TTC549 (cell line): Measurements from ENCODE around the gene ACAA1.
"Not testable (repeated sequence)": the region's sequence is repeated elsewhere in the genome, so short reads cannot be mapped to it uniquely, and the experiment has no call there.

ENCODE experiments used
- FAIRE-seq: peaks from 2 replicates; lab custom pipeline; 2012; peaks lifted over from hg19 to GRCh38; lab: Jason Lieb, UNC

Gene ACAA1

GRCh38 chr3:38153221-38153620 is 16.3 kb upstream of the ACAA1 start:
- no peak for FAIRE-seq

GRCh38 chr3:38152609-38153008 is 15.7 kb upstream of the ACAA1 start:
- no peak for FAIRE-seq

GRCh38 chr3:38151667-38152265 is 14.8 kb upstream of the ACAA1 start:
- no peak for FAIRE-seq

- no peak for FAIRE-seq
Measured at GRCh38 chr3:38150780-38151528, 14.0 kb upstream of the ACAA1 start.

DNA sequence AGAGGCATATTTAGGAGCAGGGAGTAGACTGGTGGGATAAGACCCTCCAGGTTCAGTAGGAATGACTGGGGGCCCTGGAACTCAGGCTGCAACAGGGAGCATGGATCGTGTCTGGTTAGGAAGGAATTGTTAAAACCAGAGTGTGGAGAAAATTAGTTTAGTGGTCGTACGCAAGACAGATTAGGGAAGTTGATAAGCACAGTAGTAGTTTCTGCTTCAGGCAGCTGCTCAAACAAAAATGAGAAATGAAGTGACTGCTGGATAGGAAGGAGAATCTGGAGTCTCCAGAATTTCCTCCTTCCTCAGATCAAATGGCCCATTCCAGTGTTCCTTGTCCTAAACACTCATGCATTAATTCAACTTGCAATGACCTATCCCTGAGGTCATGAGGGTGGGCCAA is 12.8 kb upstream of the ACAA1 start:
- FAIRE-seq: no peak

DNA sequence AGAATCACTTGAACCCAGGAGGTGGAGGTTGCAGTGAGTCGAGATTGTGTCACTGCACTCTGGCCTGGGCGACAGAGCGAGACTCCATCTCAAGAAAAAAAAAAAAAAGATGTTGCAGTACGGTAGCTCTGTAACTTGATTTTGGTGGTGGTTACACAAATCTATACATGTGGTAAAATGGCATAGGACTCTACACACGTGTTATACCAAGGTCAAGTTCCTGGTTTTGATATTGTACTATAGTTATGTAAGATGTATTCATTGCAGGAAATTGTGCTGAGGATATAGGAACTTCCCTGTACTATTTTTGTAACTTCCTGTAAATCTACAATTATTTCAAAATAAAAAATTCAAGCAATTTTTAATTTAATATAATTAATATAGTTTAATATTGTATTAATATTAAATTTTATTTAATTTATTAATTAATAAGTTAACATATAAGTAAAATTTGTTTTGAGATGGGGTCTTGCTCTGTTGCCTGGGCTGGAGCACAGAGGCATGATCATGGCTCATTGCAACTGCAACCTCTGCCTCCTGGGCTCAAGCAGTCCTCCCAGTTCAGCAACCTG is 11.5 kb upstream of the ACAA1 start:
- no peak for FAIRE-seq

DNA sequence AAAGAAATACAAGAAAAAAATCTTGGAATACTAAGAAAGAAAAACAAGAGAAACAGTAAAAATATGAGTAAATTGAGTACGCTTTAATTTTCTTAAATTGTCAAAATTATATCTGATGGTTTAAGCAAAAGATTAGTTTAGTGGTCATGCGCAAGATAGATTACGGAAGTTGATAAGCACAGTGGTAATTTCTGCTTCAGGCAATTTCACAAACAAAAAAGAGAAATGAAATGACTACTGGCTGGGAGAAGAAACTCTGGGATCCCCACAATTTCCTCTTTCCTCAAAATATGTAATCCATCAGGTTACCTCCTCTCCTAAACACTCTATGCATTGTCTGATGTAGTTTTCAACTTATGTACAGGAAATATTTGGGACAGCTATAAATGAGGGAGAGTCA is 10.5 kb upstream of the ACAA1 start:
- no peak for FAIRE-seq

GRCh38 chr3:38146504-38146903 is 9.6 kb upstream of the ACAA1 start:
- FAIRE-seq: no peak

DNA sequence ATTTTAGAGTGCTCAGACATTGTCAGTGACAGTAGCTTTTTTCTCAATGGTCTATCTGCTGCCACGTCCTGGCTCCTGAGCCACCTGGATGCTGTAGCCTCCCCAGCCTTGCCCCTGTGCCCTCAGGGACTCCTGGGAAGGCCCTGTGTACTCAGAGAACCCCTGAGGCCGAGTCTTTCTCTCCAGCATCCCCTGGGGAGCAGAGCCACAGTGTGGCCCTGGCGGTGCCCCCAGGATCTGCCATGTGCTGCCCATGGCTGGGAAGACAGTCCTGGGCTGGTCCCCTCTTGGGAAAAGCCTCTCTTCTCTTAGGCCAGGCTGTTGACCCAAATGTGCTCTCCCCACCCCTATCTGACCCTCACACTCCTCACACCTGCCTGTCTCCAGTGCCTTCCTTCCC is 6.6 kb upstream of the ACAA1 start:
- FAIRE-seq: no peak

DNA sequence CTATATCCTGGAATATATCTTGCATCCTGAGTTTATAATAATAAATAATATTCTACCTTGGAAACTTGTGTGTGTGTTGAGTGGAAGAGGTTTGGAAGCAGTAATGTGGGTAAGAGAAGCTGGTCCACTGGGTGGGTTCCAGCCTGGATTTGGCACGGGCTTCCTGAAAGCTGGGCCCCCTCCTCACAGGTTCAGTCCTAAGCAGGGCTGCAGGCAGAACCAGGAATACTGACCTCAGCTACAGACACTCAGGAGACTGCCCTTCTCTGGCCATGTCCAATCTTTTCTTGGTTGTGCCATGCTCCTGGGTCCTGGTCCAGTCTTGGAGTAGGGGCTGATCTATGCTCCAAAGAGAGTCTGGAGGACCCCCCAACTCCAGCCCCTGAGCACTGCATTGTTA is 6.0 kb upstream of the ACAA1 start:
- no peak for FAIRE-seq

GRCh38 chr3:38141952-38142273 is 5.0 kb upstream of the ACAA1 start:
- FAIRE-seq: no peak

GRCh38 chr3:38141173-38141951 is 4.4 kb upstream of the ACAA1 start:
- FAIRE-seq: no peak

DNA sequence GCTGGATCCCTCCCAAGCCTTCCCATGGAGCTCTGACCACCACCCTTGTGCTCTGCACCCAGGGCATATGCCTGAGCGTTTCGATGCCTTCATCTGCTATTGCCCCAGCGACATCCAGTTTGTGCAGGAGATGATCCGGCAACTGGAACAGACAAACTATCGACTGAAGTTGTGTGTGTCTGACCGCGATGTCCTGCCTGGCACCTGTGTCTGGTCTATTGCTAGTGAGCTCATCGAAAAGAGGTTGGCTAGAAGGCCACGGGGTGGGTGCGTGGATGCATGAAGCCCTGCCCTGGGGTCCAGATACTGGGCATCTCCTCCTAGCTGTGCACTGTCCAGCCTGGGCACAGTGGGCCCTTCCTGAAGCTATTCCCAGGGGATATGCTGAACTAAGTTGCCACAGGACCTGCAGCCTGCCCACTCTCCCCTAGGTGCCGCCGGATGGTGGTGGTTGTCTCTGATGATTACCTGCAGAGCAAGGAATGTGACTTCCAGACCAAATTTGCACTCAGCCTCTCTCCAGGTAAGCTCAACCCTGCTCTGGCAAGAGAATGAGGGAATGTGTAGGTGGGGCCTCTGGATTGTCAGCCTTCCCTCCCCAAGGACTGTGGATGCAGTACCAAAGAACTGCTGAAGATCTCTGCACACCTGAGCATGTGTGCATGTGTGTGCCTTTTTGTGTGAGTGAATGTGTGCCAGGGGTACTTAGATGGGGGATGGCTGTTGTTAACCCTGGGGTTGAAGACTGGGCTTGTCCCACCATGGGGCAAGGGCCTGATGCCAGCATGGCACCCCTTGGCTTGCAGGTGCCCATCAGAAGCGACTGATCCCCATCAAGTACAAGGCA is 3.6 kb upstream of the ACAA1 start:
- FAIRE-seq: no peak

DNA sequence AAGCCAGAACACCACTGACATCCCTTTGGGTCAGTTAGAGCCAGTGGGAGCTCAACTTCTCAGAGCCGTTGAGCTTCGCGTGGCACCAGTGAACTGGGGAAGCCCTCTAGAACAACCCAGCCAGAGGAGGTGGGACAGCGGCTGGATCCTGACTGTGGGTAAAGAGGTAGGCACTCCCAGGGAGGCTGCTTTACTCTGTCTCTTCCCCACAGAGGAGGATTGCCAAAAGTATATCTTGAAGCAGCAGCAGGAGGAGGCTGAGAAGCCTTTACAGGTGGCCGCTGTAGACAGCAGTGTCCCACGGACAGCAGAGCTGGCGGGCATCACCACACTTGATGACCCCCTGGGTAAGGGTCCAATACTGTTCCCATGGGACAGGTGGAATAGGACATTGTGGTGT is 2.7 kb upstream of the ACAA1 start:
- FAIRE-seq: no peak

GRCh38 chr3:38139191-38139590 is 2.3 kb upstream of the ACAA1 start:
- FAIRE-seq: no peak

GRCh38 chr3:38138349-38139190 is 1.6 kb upstream of the ACAA1 start, which contains the start of gene MYD88:
Gene MYD88 (plus strand): TSS chr3:38138661. CDS start chr3:38138701, 40 bp downstream.
- no peak for FAIRE-seq

- FAIRE-seq: no peak
Measured at GRCh38 chr3:38137615-38138348, 855 bp upstream of the ACAA1 start.

- FAIRE-seq: no peak
Measured at GRCh38 chr3:38136393-38136776, 542 bp downstream of the ACAA1 start.

DNA sequence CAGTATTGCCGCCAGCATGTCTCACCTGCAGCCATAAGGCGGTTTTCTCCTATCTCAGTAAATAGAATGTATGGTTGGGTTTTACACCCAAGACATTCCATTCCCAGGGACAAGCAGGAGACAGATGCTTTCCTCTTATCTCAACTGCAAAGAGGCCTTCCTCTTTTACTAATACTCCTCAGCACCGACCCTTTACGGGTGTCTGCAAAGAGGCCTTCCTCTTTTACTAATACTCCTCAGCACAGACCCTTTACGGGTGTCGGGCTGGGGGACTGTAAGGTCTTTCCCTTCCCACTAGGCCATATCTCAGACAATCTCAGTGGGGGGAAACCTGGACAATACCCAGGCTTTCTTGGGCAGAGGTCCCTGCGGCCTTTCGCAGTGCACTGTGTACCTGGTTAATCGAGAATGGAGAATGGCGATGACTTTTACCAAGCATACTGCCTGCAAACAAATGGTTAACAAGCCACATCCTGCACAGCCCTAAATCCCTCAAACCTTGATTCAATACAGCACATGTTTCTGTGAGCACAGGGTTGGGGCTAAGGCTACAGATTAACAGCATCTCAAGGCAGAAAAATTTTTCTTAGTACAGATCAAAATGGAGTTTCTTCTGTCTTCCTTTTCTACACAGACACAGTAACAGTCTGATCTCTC is 1.2 kb downstream of the ACAA1 start:
- FAIRE-seq: not testable (repeated sequence)
